ENCODE results near the gene GRK6.
"Not testable (repeated sequence)": the region's sequence is repeated elsewhere in the genome, so short reads cannot be mapped to it uniquely, and the experiment has no call there.

The GRK6 gene

GRCh38 chr5:177403102-177403791, 23.2 kb upstream of the GRK6 start:
- DNase-seq (ENCODE audit: low read depth in 1 of 2, low spot score in 1 of 2): peak in 1 of 2 experiments; percentile 46
- in situ Hi-C loops (cut with HindIII; ENCODE audit: low pct_unique_long_range_greater_than_20kb, low sequenced_read_pairs): no loop called here
- no peak for TF ChIP-seq JUND (IDR thresholded peaks at IDR 0.05; ENCODE audit: low read depth)

- TF ChIP-seq JUND (IDR thresholded peaks at IDR 0.05; ENCODE audit: low read depth): no peak
- in situ Hi-C loops (cut with HindIII; ENCODE audit: low pct_unique_long_range_greater_than_20kb, low sequenced_read_pairs): no loop called here
Observed at GRCh38 chr5:177403792-177404640, 22.5 kb upstream of the GRK6 start.

GRCh38 chr5:177404641-177405179, 21.8 kb upstream of the GRK6 start:
- no peak for TF ChIP-seq JUND (IDR thresholded peaks at IDR 0.05; ENCODE audit: low read depth)
- in situ Hi-C loops (cut with HindIII; ENCODE audit: low pct_unique_long_range_greater_than_20kb, low sequenced_read_pairs): no loop called here
- no peak for DNase-seq (ENCODE audit: low read depth in 1 of 2, low spot score in 1 of 2)

More at GRCh38 chr5:177403792-177404640, 22.5 kb upstream of the GRK6 start:
- peak; percentile 91 to 96 for DNase-seq (ENCODE audit: low read depth in 1 of 2, low spot score in 1 of 2)

GRCh38 chr5:177405312-177405711, 21.2 kb upstream of the GRK6 start:
- no peak for TF ChIP-seq JUND (IDR thresholded peaks at IDR 0.05; ENCODE audit: low read depth)
- in situ Hi-C loops (cut with HindIII; ENCODE audit: low pct_unique_long_range_greater_than_20kb, low sequenced_read_pairs): no loop called here
- no peak for DNase-seq (ENCODE audit: low read depth in 1 of 2, low spot score in 1 of 2)

- DNase-seq (ENCODE audit: low read depth in 1 of 2, low spot score in 1 of 2): no peak
- in situ Hi-C loops (cut with HindIII; ENCODE audit: low pct_unique_long_range_greater_than_20kb, low sequenced_read_pairs): no loop called here
- TF ChIP-seq JUND (IDR thresholded peaks at IDR 0.05; ENCODE audit: low read depth): no peak
Observed at GRCh38 chr5:177405805-177406204, 20.7 kb upstream of the GRK6 start.

GRCh38 chr5:177409043-177409801, 17.3 kb upstream of the GRK6 start, which contains the start of gene F12:
Gene F12 (minus strand): TSS chr5:177409564. CDS start chr5:177409527, 37 bp downstream.
- no peak for DNase-seq (ENCODE audit: low read depth in 1 of 2, low spot score in 1 of 2)
- TF ChIP-seq JUND (IDR thresholded peaks at IDR 0.05; ENCODE audit: low read depth): no peak
- in situ Hi-C loops (cut with HindIII; ENCODE audit: low pct_unique_long_range_greater_than_20kb, low sequenced_read_pairs): no loop called here

GRCh38 chr5:177410575-177410974, 15.9 kb upstream of the GRK6 start:
- DNase-seq (ENCODE audit: low read depth in 1 of 2, low spot score in 1 of 2): no peak
- TF ChIP-seq JUND (IDR thresholded peaks at IDR 0.05; ENCODE audit: low read depth): no peak
- in situ Hi-C loops (cut with HindIII; ENCODE audit: low pct_unique_long_range_greater_than_20kb, low sequenced_read_pairs): no loop called here

GRCh38 chr5:177412603-177413233, 13.8 kb upstream of the GRK6 start:
- no peak for TF ChIP-seq JUND (IDR thresholded peaks at IDR 0.05; ENCODE audit: low read depth)
- in situ Hi-C loops (cut with HindIII; ENCODE audit: low pct_unique_long_range_greater_than_20kb, low sequenced_read_pairs): no loop called here
- no peak for DNase-seq (ENCODE audit: low read depth in 1 of 2, low spot score in 1 of 2)

GRCh38 chr5:177414481-177414880, 12.0 kb upstream of the GRK6 start:
- TF ChIP-seq JUND (IDR thresholded peaks at IDR 0.05; ENCODE audit: low read depth): no peak
- DNase-seq (ENCODE audit: low read depth in 1 of 2, low spot score in 1 of 2): no peak
- in situ Hi-C loops (cut with HindIII; ENCODE audit: low pct_unique_long_range_greater_than_20kb, low sequenced_read_pairs): no loop called here

GRCh38 chr5:177417081-177417480, 9.4 kb upstream of the GRK6 start:
- DNase-seq (ENCODE audit: low read depth in 1 of 2, low spot score in 1 of 2); in situ Hi-C loops (cut with HindIII; ENCODE audit: low pct_unique_long_range_greater_than_20kb, low sequenced_read_pairs): not testable (repeated sequence)

- no peak for DNase-seq (ENCODE audit: low read depth in 1 of 2, low spot score in 1 of 2)
- TF ChIP-seq JUND (IDR thresholded peaks at IDR 0.05; ENCODE audit: low read depth): no peak
- in situ Hi-C loops (cut with HindIII; ENCODE audit: low pct_unique_long_range_greater_than_20kb, low sequenced_read_pairs): no loop called here
Observed at GRCh38 chr5:177419046-177419445, 7.4 kb upstream of the GRK6 start.

GRCh38 chr5:177420472-177420871, 6.0 kb upstream of the GRK6 start:
- DNase-seq (ENCODE audit: low read depth in 1 of 2, low spot score in 1 of 2); in situ Hi-C loops (cut with HindIII; ENCODE audit: low pct_unique_long_range_greater_than_20kb, low sequenced_read_pairs): not testable (repeated sequence)
